ENCODE measurements around the gene LY6G5B. TPM values are rescaled to one million over a fixed set of nuclear protein-coding genes. Genes with fewer than 3 reads are reported as not detected.

LY6G5B gene
- total RNA-seq, 4 donors from 2014 or later, result 4.2 to 21.3 (median 7.1) TPM

- 72 to 75% methylated on average over 6 of the region's 6 CpGs for WGBS, 2 donors
- H3K4me3 ChIP-seq (ENCODE audit: low read depth, poor library complexity, severe bottlenecking), result no peak overlapping the region
- TF ChIP-seq CTCF (IDR thresholded peaks at IDR 0.05), result no peak
- TF ChIP-seq POLR2A (IDR thresholded peaks at IDR 0.05), result no peak
- intact Hi-C loops (cut with DNase I; ENCODE audit: low total_unique reads), result no loop called here
- no peak for DNase-seq (ENCODE audit: low spot score in 2 of 2)
Measured at GRCh38 chr6:31657406-31658157, 12.2 kb upstream of the LY6G5B start.

DNA sequence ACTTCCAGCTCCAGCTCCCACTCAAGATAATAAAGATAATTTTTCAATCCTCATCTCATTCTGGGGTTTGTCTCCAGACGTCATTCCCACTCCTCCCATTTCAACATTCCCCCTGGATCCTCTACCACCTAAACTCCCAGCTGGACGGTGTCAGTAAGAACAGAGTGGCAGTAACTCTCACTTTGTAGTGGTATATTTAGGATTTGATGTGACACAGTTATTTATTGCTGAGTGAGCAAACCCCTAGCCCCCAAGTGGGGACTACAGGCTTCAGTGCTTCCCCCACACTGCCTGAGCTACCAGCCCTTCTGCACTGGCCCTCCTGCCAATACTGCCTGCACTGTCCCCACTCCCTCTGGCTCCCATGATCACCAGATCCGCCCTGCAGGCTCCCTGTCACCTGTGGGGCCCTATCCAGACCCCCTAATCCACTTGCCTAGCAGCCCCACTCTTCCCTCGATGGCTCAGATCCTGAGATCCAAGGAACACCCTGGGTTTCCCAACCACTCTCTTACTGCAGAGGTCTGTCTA lies 11.6 kb upstream of the LY6G5B start:
- TF ChIP-seq POLR2A (IDR thresholded peaks at IDR 0.05) (no peak), CTCF (IDR thresholded peaks at IDR 0.05) (no peak)
- 74 to 77% methylated on average over 4 of the region's 4 CpGs for WGBS, 2 donors
- intact Hi-C loops (cut with DNase I; ENCODE audit: low total_unique reads), result no loop called here
- no peak for DNase-seq (ENCODE audit: low spot score in 2 of 2)
- H3K4me3 ChIP-seq (ENCODE audit: low read depth, poor library complexity, severe bottlenecking), result no peak overlapping the region

- WGBS, 2 donors, result 81 to 87% methylated on average over 11 to 13 of the region's 13 CpGs
- TF ChIP-seq POLR2A (IDR thresholded peaks at IDR 0.05) (no peak), CTCF (IDR thresholded peaks at IDR 0.05) (no peak)
Measured at GRCh38 chr6:31658983-31659648, 10.7 kb upstream of the LY6G5B start.

GRCh38 chr6:31659649-31660380 lies 10.0 kb upstream of the LY6G5B start:
- TF ChIP-seq CTCF (IDR thresholded peaks at IDR 0.05) (no peak), POLR2A (IDR thresholded peaks at IDR 0.05) (no peak)
- peak overlapping the region; percentile 77 for H3K4me3 ChIP-seq (ENCODE audit: low read depth, poor library complexity, severe bottlenecking)
- intact Hi-C loops (cut with DNase I; ENCODE audit: low total_unique reads), result no loop called here
- DNase-seq (ENCODE audit: low spot score in 2 of 2), result peak in 1 of 2 donors; percentile 36
- 15 to 24% methylated on average over 5 to 12 of the region's 13 CpGs for WGBS, 2 donors

More at GRCh38 chr6:31658983-31659648, 10.7 kb upstream of the LY6G5B start:
- intact Hi-C loops (cut with DNase I; ENCODE audit: low total_unique reads), result no loop called here
- DNase-seq (ENCODE audit: low spot score in 2 of 2), result no peak
- H3K4me3 ChIP-seq (ENCODE audit: low read depth, poor library complexity, severe bottlenecking), result peak overlapping the region; percentile 77

GRCh38 chr6:31660381-31661261 lies 9.2 kb upstream of the LY6G5B start, which contains the start of gene C6orf47:
Gene C6orf47, minus strand, starts transcription at chr6:31660778. Its CDS starts 831 bp downstream, at chr6:31659947.
- DNase-seq (ENCODE audit: low spot score in 2 of 2), result peak; percentile 74 to 97
- TF ChIP-seq CTCF (IDR thresholded peaks at IDR 0.05) (no peak), POLR2A (IDR thresholded peaks at IDR 0.05) (peak in 1 of 2 donors; percentile 34)
- 0 to 1% methylated on average over 38 to 40 of the region's 52 CpGs for WGBS, 2 donors
- intact Hi-C loops (cut with DNase I; ENCODE audit: low total_unique reads), result no loop called here
- H3K4me3 ChIP-seq (ENCODE audit: low read depth, poor library complexity, severe bottlenecking), result peak within 1 kb of the TSS; percentile 77
